Measurements from ENCODE around the gene TMEM109. TPM values are rescaled to one million over a fixed set of nuclear protein-coding genes. Genes with fewer than 3 reads are reported as not detected.

The TMEM109 gene
- total RNA-seq, 2 donors from 2014 or later: 35.0 to 53.4 TPM

GRCh38 chr11:60952742-60953170, 38.8 kb downstream of the TMEM109 start:
- no peak for TF ChIP-seq CTCF (IDR thresholded peaks at IDR 0.05)
- Histone ChIP-seq H3K4me1 (no peaks in the 10 kb centered on the region), H3K9ac (ENCODE audit: low read depth in 2 of 2, low read length in 2 of 2) (peak overlapping the region; percentile 70 to 87), H3K9me3 (no peaks in the 10 kb centered on the region), H3K27ac (peak overlapping the region; percentile 76), H3K4me3 (peak overlapping the region; percentile 36), H3K36me3 (no peaks in the 10 kb centered on the region), H3K27me3 (no peaks in the 10 kb centered on the region)
- no peak for DNase-seq
- intact Hi-C loops (cut with DNase I): no loop called here

GRCh38 chr11:60953781-60954180, 39.8 kb downstream of the TMEM109 start:
- Histone ChIP-seq H3K27ac (peak overlapping the region; percentile 20), H3K4me1 (no peaks in the 10 kb centered on the region), H3K9ac (ENCODE audit: low read depth in 2 of 2, low read length in 2 of 2) (no peak overlapping the region), H3K27me3 (no peaks in the 10 kb centered on the region), H3K9me3 (no peaks in the 10 kb centered on the region), H3K36me3 (no peaks in the 10 kb centered on the region), H3K4me3 (no peak overlapping the region)
- no peak for TF ChIP-seq CTCF (IDR thresholded peaks at IDR 0.05)
- no peak for DNase-seq
- intact Hi-C loops (cut with DNase I): no loop called here

GRCh38 chr11:60954421-60954820, 40.5 kb downstream of the TMEM109 start:
- DNase-seq: no peak
- Histone ChIP-seq H3K4me3 (no peak overlapping the region), H3K36me3 (no peaks in the 10 kb centered on the region), H3K27me3 (no peaks in the 10 kb centered on the region), H3K9me3 (no peaks in the 10 kb centered on the region), H3K9ac (ENCODE audit: low read depth in 2 of 2, low read length in 2 of 2) (no peak overlapping the region), H3K27ac (no peak overlapping the region), H3K4me1 (no peaks in the 10 kb centered on the region)
- intact Hi-C loops (cut with DNase I): no loop called here
- no peak for TF ChIP-seq CTCF (IDR thresholded peaks at IDR 0.05)

GRCh38 chr11:60955571-60955970, 41.6 kb downstream of the TMEM109 start:
- Histone ChIP-seq H3K4me3 (no peak overlapping the region), H3K27me3 (no peaks in the 10 kb centered on the region), H3K9ac (ENCODE audit: low read depth in 2 of 2, low read length in 2 of 2) (no peak overlapping the region), H3K9me3 (no peaks in the 10 kb centered on the region), H3K27ac (no peak overlapping the region), H3K36me3 (no peaks in the 10 kb centered on the region), H3K4me1 (no peaks in the 10 kb centered on the region)
- intact Hi-C loops (cut with DNase I): no loop called here
- TF ChIP-seq CTCF (IDR thresholded peaks at IDR 0.05): no peak
- no peak for DNase-seq

- DNase-seq: no peak
- Histone ChIP-seq H3K27me3 (no peaks in the 10 kb centered on the region), H3K4me1 (no peaks in the 10 kb centered on the region), H3K9me3 (no peaks in the 10 kb centered on the region), H3K4me3 (no peak overlapping the region), H3K27ac (no peak overlapping the region), H3K36me3 (no peaks in the 10 kb centered on the region), H3K9ac (ENCODE audit: low read depth in 2 of 2, low read length in 2 of 2) (no peak overlapping the region)
- TF ChIP-seq CTCF (IDR thresholded peaks at IDR 0.05): no peak
- intact Hi-C loops (cut with DNase I): no loop called here
Observed at GRCh38 chr11:60957188-60957587, 43.2 kb downstream of the TMEM109 start.

- Histone ChIP-seq H3K9ac (ENCODE audit: low read depth in 2 of 2, low read length in 2 of 2) (no peak overlapping the region), H3K9me3 (no peaks in the 10 kb centered on the region), H3K4me3 (no peak overlapping the region), H3K36me3 (no peaks in the 10 kb centered on the region), H3K27me3 (no peaks in the 10 kb centered on the region), H3K27ac (no peak overlapping the region), H3K4me1 (no peaks in the 10 kb centered on the region)
- no peak for TF ChIP-seq CTCF (IDR thresholded peaks at IDR 0.05)
- intact Hi-C loops (cut with DNase I): no loop called here
- no peak for DNase-seq
Observed at GRCh38 chr11:60959431-60959830, 45.5 kb downstream of the TMEM109 start.
